Neural progenitor cell (in vitro differentiated cells): ENCODE results near the gene SVBP. TPM values are rescaled to one million over a fixed set of nuclear protein-coding genes. Genes with fewer than 3 reads are reported as not detected.
A peak's percentile ranks its signal among the peaks of the same experiment; 100 is the strongest.

ENCODE experiments used
- DNase-seq: peaks from one replicate; pipeline ENCODE4 v3.0.0-alpha.2; 2016; ENCODE audit warnings: low spot score
- H2AFZ ChIP-seq: fragments of 200-600 bp; sonication (generic); replicated peaks from 2 replicates; pipeline ENCODE4 v1.6.1; 2016; ENCODE audit warnings: antibody characterized with exemption
- H3F3A ChIP-seq: fragments of 200-600 bp; sonication (generic); 2 replicates; pipeline ENCODE4 v1.6.1; 2016; ENCODE audit warnings: antibody characterized with exemption, low read depth
- H3K27ac ChIP-seq: fragments of 200-600 bp; sonication (generic); 2 replicates; pipeline ENCODE4 v1.5.1; 2016; ENCODE audit warnings: mild to moderate bottlenecking
- H3K27me3 ChIP-seq: fragments of 200-600 bp; sonication (generic); 2 replicates; pipeline ENCODE4 v1.6.1; 2016; ENCODE audit warnings: mild to moderate bottlenecking, moderate library complexity
- H3K36me3 ChIP-seq: fragments of 200-600 bp; sonication (generic); 2 replicates; pipeline ENCODE4 v1.5.1; 2016
- H3K4me1 ChIP-seq: fragments of 200-600 bp; sonication (generic); 2 replicates; pipeline ENCODE4 v1.6.1; 2016; ENCODE audit warnings: mixed run types
- H3K4me2 ChIP-seq: fragments of 200-600 bp; sonication (generic); 2 replicates; pipeline ENCODE4 v1.6.1; 2016
- H3K4me3 ChIP-seq: fragments of 200-600 bp; sonication (generic); 2 replicates; pipeline ENCODE4 v1.5.1; 2016
- H3K79me2 ChIP-seq: fragments of 200-600 bp; sonication (generic); 2 replicates; pipeline ENCODE4 v1.6.1; 2016; ENCODE audit warnings: low read depth
- H3K9ac ChIP-seq: fragments of 200-600 bp; sonication (generic); 2 replicates; pipeline ENCODE4 v1.6.1; 2016
- H3K9me3 ChIP-seq: fragments of 200-600 bp; sonication (generic); 2 replicates; pipeline ENCODE4 v1.5.1; 2016; ENCODE audit warnings: low read depth
- H4K20me1 ChIP-seq: fragments of 200-600 bp; sonication (generic); 2 replicates; pipeline ENCODE4 v1.6.1; 2016; ENCODE audit warnings: low read depth
- H3K27ac Mint-ChIP-seq: 3 replicates; pipeline ENCODE4 v1.8.0; 2021; ENCODE audit warnings: mixed read lengths
- H3K27me3 Mint-ChIP-seq: 2 replicates; pipeline ENCODE4 v1.8.0; 2022; ENCODE audit warnings: low read depth, mild to moderate bottlenecking, inconsistent platforms, moderate library complexity, mixed read lengths; ENCODE audit not compliant: insufficient read depth
- H3K36me3 Mint-ChIP-seq: 3 replicates; pipeline ENCODE4 v1.8.0; 2021; ENCODE audit warnings: mixed read lengths
- H3K4me1 Mint-ChIP-seq: 3 replicates; pipeline ENCODE4 v1.8.0; 2021; ENCODE audit warnings: mixed read lengths
- H3K4me3 Mint-ChIP-seq: 3 replicates; pipeline ENCODE4 v1.8.0; 2021; ENCODE audit warnings: mild to moderate bottlenecking, moderate library complexity, mixed read lengths
- H3K9me3 Mint-ChIP-seq: 3 replicates; pipeline ENCODE4 v1.8.0; 2020; ENCODE audit warnings: mixed read lengths
- EZH2 ChIP-seq: fragments of 200-600 bp; sonication (generic); IDR thresholded peaks from 2 replicates; pipeline ENCODE4 v1.6.1; 2017; ENCODE audit warnings: antibody characterized with exemption, mild to moderate bottlenecking, moderate library complexity
- EZH2phosphoT487 ChIP-seq: fragments of 200-600 bp; sonication (generic); IDR thresholded peaks from 2 replicates; pipeline ENCODE4 v1.6.1; 2017; ENCODE audit warnings: antibody characterized with exemption
- total RNA-seq: library from RNA; depleted of rRNA; stranded (reverse); fragments of >200 nt; gene quantifications from 2 replicates; pipeline ENCODE4 v1.2.3, GENCODE V29; 2015; ENCODE audit warnings: low replicate concordance
- TF ChIP-seq, protein P1 (sequence below): fragments of 200-600 bp; sonication (generic); IDR thresholded peaks from 2 replicates; pipeline ENCODE4 v1.5.1; 2017; ENCODE audit warnings: antibody characterized with exemption, mild to moderate bottlenecking

Gene SVBP
- total RNA-seq, 1 donor from 2014 or later = 103 TPM

DNA sequence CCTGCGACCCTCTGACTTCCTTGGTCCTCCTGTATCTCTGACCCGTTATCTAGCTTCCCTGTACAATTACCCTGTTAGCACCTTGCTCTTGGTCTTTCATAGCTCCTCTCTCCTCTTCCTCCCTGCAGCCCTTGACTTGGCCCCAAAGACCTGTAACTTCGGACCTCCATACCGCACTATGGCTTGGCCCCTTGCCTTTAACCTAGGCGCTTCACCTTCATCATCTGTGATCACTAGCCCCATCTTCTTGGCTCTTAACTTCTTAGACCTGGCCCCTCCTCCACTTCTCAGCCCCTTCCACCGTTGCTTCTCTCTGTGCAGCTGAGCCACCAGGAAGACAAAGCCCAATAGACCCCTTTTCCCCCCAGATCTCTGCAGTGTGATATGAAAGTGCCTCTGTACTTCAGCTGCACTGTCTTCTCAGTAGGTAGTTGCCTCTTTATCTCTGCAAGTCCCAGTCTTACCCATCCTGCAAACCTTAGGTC, 30.0 kb upstream of the SVBP start:
- peaks cover 32% of the 10 kb centered on the region for H3K79me2 ChIP-seq
- TF ChIP-seq EZH2 (no peak), EZH2phosphoT487 (no peak)
- TF ChIP-seq, protein P1, sequence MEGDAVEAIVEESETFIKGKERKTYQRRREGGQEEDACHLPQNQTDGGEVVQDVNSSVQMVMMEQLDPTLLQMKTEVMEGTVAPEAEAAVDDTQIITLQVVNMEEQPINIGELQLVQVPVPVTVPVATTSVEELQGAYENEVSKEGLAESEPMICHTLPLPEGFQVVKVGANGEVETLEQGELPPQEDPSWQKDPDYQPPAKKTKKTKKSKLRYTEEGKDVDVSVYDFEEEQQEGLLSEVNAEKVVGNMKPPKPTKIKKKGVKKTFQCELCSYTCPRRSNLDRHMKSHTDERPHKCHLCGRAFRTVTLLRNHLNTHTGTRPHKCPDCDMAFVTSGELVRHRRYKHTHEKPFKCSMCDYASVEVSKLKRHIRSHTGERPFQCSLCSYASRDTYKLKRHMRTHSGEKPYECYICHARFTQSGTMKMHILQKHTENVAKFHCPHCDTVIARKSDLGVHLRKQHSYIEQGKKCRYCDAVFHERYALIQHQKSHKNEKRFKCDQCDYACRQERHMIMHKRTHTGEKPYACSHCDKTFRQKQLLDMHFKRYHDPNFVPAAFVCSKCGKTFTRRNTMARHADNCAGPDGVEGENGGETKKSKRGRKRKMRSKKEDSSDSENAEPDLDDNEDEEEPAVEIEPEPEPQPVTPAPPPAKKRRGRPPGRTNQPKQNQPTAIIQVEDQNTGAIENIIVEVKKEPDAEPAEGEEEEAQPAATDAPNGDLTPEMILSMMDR = no peak
- Mint-ChIP-seq H3K4me3 (peak overlapping the region; percentile 95), H3K4me1 (peaks cover 16% of the 10 kb centered on the region), H3K27ac (peak overlapping the region; percentile 52), H3K27me3 (no peaks in the 10 kb centered on the region), H3K36me3 (peaks cover 38% of the 10 kb centered on the region), H3K9me3 (peaks cover 16% of the 10 kb centered on the region)
- peak overlapping the region; percentile 93 for H3K4me2 ChIP-seq
- peak overlapping the region; percentile 54 for H2AFZ ChIP-seq
- H3K27me3 ChIP-seq = no peaks in the 10 kb centered on the region
- no peaks in the 10 kb centered on the region for H3K9me3 ChIP-seq
- peak overlapping the region; percentile 78 for H3K4me3 ChIP-seq
- peak overlapping the region; percentile 57 for H3K9ac ChIP-seq
- peaks cover 12% of the 10 kb centered on the region for H3K4me1 ChIP-seq
- DNase-seq = no peak
- H3K36me3 ChIP-seq = peaks cover 4% of the 10 kb centered on the region
- H3F3A ChIP-seq = peaks cover 12% of the 10 kb centered on the region
- peaks cover 14% of the 10 kb centered on the region for H4K20me1 ChIP-seq
- H3K27ac ChIP-seq = no peak overlapping the region

DNA sequence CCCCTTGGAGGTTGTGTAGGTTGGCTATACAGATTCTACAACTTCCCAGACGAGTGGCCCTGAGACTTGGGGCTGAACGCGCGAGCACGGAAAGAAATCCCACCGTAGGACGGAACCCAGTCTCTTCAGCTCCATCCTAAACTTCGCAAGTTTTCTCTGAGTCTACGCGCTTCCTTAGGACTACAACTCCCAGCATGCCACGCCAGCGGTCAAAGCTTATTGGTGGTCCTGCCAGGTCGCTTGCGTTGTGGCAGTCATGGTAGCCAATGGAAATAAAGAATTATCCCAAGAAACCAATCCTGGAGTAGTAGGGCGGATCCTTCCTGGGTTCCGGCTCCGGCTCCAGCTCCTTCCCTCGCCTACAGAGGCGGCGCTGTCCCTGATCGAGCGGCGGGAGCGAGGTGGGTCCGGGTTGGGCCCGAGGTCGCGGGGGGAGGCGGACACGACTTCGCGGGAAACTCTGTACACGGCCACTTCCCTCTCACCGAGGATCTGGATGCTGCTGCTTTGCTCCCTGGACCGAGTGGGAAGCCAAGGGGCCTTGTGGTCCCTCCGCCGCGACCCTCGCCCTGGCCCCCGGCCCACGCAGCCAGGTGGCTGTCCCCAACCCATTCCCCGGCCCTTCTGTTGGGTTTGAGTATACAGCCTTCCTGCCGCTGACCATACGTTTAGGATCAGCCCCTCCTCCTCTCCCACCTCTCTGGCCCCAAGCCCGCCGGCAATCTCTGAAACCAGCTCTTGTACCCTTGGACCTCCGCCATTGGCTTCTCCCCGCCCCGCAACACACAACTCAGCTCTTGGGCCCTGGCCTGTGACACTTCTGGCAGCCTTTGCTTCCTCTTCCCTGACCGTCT, 29.3 kb upstream of the SVBP start, which contains the start of gene ZNF691:
TSS of gene ZNF691 (plus strand) at position 357 of the 854 bp plus-strand sequence. CDS start 3,046 bp downstream, outside the sequence.
- Mint-ChIP-seq H3K27ac (peak within 1 kb of the TSS; percentile 52), H3K4me3 (peak within 1 kb of the TSS; percentile 95)

DNA sequence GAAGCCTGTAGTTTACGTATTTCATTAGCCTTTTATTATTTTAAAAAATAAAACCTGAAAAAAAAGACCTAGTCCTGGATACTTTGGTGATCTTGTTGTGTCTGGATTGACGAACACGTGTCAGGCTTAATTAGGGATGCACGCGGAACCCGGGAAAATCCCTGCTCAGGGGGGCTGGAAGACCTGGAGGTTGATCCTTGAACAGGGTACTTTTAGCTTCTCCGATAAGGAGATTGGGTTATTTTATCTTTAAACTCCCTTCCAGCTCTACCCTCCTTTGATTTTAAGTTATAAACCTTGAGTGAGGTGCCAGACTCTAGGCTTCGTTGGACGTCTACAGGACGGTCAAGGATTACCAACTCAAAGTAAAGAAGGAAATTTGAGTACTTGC, 28.7 kb upstream of the SVBP start:
- Histone ChIP-seq H3K27me3 (no peaks in the 10 kb centered on the region), H3K27ac (no peak overlapping the region), H3K4me2 (peak overlapping the region; percentile 85), H3K9ac (no peak overlapping the region), H3K9me3 (no peaks in the 10 kb centered on the region), H3K36me3 (peaks cover 4% of the 10 kb centered on the region), H3K4me1 (peaks cover 12% of the 10 kb centered on the region), H3K79me2 (peaks cover 32% of the 10 kb centered on the region), H2AFZ (peak overlapping the region; percentile 96), H3K4me3 (peak overlapping the region; percentile 78), H3F3A (peaks cover 12% of the 10 kb centered on the region), H4K20me1 (peaks cover 14% of the 10 kb centered on the region)
- H3K9me3 Mint-ChIP-seq = peaks cover 9% of the 10 kb centered on the region
- peaks cover 16% of the 10 kb centered on the region for H3K4me1 Mint-ChIP-seq
- no peaks in the 10 kb centered on the region for H3K27me3 Mint-ChIP-seq
- H3K36me3 Mint-ChIP-seq = peaks cover 27% of the 10 kb centered on the region
- no peak for TF ChIP-seq EZH2
- TF ChIP-seq, protein P1 = no peak
- TF ChIP-seq EZH2phosphoT487 = no peak
- H3K27ac Mint-ChIP-seq = no peak overlapping the region
- H3K4me3 Mint-ChIP-seq = peak overlapping the region; percentile 95
- DNase-seq = peak; percentile 44

More for the DNA sequence above, 29.3 kb upstream of the SVBP start, which contains the start of gene ZNF691:
- H3K4me1 ChIP-seq = peaks cover 12% of the 10 kb centered on the region
- H3K27me3 Mint-ChIP-seq = no peaks in the 10 kb centered on the region
- H3F3A ChIP-seq = peaks cover 12% of the 10 kb centered on the region
- peaks cover 4% of the 10 kb centered on the region for H3K36me3 ChIP-seq
- no peaks in the 10 kb centered on the region for H3K27me3 ChIP-seq
- peaks cover 14% of the 10 kb centered on the region for H4K20me1 ChIP-seq
- H3K27ac ChIP-seq = no peak within 1 kb of the TSS
- peaks cover 16% of the 10 kb centered on the region for H3K4me1 Mint-ChIP-seq
- H3K9me3 ChIP-seq = no peaks in the 10 kb centered on the region
- peak within 1 kb of the TSS; percentile 57 for H3K9ac ChIP-seq
- peaks cover 32% of the 10 kb centered on the region for H3K79me2 ChIP-seq
- H3K4me3 ChIP-seq = peak within 1 kb of the TSS; percentile 78
- no peak for TF ChIP-seq EZH2
- TF ChIP-seq, protein P1 = peak; percentile 51
- peak; percentile 98 for DNase-seq
- peak within 1 kb of the TSS; percentile 93 for H3K4me2 ChIP-seq
- H3K9me3 Mint-ChIP-seq = peaks cover 15% of the 10 kb centered on the region
- H2AFZ ChIP-seq = peak within 1 kb of the TSS; percentile 96
- H3K36me3 Mint-ChIP-seq = peaks cover 33% of the 10 kb centered on the region
